Measurements from ENCODE around the gene SKOR2.

Gene SKOR2

DNA sequence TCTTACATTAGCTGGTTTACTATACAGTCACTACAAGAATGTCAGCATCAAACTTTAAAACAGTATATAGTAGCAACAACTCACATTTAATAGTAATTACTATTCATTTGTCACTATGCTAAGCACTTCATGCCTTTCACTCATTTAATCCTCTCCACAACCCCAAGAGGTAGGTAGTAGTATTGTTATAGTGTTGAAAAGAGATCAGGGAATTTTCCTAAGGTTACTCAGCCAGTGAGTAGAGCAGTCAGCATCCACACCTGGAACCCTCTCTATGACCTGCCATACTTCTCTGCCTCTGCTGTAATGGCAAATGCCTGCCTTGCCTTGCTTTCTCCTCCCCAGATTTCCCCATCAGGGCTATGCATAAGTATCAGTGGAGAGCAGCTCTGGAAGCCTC lies 24.8 kb downstream of the SKOR2 start:
- no peak for DNase-seq (ENCODE audit: extremely low read depth, insufficient read length)
- Histone ChIP-seq H3K27me3 (replicated peaks; ENCODE audit: control insufficient read depth, insufficient read depth, low read length) (no peaks in the 10 kb centered on the region), H3K36me3 (ENCODE audit: control insufficient read depth, insufficient read depth, low read length) (no peaks in the 10 kb centered on the region), H3K4me3 (replicated peaks; ENCODE audit: low read depth, low read length) (no peak overlapping the region)
- TF ChIP-seq, protein P1, sequence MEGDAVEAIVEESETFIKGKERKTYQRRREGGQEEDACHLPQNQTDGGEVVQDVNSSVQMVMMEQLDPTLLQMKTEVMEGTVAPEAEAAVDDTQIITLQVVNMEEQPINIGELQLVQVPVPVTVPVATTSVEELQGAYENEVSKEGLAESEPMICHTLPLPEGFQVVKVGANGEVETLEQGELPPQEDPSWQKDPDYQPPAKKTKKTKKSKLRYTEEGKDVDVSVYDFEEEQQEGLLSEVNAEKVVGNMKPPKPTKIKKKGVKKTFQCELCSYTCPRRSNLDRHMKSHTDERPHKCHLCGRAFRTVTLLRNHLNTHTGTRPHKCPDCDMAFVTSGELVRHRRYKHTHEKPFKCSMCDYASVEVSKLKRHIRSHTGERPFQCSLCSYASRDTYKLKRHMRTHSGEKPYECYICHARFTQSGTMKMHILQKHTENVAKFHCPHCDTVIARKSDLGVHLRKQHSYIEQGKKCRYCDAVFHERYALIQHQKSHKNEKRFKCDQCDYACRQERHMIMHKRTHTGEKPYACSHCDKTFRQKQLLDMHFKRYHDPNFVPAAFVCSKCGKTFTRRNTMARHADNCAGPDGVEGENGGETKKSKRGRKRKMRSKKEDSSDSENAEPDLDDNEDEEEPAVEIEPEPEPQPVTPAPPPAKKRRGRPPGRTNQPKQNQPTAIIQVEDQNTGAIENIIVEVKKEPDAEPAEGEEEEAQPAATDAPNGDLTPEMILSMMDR (IDR thresholded peaks at IDR 0.05; ENCODE audit: insufficient read depth, low read length, poor library complexity, severe bottlenecking) = no peak

DNA sequence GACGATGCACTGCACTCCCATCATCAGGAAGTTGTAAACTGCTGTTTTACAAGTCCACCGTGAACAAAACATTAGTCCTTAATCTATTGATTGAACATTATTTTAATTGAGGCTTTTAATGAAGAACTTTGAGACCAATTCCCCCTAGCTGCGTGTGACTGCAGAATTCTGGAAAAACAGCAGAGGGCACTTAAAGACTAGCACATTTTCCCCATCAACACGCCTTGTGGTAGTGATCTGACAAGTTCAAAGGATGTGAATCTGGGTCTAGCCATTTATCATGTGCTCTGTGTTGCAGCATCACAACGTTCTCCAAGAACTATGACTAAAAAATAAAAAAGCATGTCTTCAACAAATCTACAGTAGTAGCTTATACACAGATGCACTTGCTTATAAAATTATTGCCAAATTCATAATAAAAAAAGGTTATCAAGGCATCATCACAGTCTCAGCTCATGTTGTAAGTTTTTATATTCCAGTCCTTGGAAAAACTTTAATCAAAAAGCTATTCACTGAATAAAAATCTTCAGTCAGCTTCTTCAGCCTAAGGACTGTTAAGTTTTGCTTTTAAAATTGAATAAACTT lies 35.8 kb downstream of the SKOR2 start:
- Histone ChIP-seq H3K36me3 (ENCODE audit: control insufficient read depth, insufficient read depth, low read length) (no peaks in the 10 kb centered on the region), H3K4me3 (replicated peaks; ENCODE audit: low read depth, low read length) (no peak overlapping the region), H3K27me3 (replicated peaks; ENCODE audit: control insufficient read depth, insufficient read depth, low read length) (no peaks in the 10 kb centered on the region)
- TF ChIP-seq, protein P1 (IDR thresholded peaks at IDR 0.05; ENCODE audit: insufficient read depth, low read length, poor library complexity, severe bottlenecking) = peak; percentile 61
- DNase-seq (ENCODE audit: extremely low read depth, insufficient read length) = no peak

DNA sequence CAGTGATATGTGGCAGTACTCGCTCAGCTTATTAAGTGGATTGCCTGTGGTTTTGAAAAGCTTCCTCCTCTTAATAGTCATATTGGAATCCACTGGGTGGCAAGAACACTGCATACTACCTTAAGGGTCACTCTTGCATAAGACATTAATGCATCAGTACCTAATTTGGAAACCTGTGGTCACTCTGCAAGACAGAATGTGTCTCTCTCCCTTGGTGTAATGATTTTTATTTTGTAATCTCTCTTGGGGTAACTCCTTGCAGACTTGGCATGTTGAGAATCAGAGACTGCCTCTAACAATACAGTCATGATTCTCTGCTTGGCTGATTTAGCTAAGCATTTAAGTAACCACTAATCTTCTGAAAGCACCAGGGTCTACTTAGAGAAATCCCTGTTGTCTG lies 42.3 kb downstream of the SKOR2 start:
- Histone ChIP-seq H3K4me3 (replicated peaks; ENCODE audit: low read depth, low read length) (no peak overlapping the region), H3K27me3 (replicated peaks; ENCODE audit: control insufficient read depth, insufficient read depth, low read length) (no peaks in the 10 kb centered on the region), H3K36me3 (ENCODE audit: control insufficient read depth, insufficient read depth, low read length) (no peaks in the 10 kb centered on the region)
- TF ChIP-seq, protein P1 (IDR thresholded peaks at IDR 0.05; ENCODE audit: insufficient read depth, low read length, poor library complexity, severe bottlenecking) = no peak
- no peak for DNase-seq (ENCODE audit: extremely low read depth, insufficient read length)

DNA sequence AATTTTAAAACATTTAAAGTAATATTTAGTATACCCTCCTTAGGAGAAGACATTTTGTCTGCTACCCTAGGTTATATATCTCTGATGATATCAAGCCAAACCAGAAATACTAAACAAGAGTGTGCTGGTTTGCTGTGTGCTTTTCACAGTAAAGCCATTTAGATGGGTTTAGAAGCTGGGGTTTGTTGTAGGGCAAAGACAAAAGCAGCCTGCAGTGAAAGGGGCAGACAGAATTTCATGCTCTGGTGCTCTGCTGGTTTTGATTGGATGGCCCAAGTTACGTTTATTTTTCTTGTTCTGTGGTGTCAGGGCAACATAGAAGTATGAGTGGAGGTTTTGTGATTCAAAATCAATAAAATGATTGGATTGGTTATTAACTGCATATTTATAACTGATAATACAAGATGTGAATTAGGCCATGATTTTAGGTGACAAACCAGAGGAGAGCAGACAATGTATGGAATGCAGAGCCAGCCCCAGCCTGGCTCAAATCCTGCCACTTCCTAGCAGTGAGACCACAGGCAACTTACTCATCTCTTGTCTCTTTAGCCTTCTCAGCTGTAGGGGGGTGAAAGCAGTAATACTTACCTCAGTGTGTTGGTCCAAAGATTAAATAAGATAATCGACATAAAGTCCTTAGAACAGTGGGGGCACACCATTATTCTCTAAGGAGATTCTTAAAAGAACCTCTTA lies 44.4 kb downstream of the SKOR2 start:
- Histone ChIP-seq H3K27me3 (replicated peaks; ENCODE audit: control insufficient read depth, insufficient read depth, low read length) (no peaks in the 10 kb centered on the region), H3K4me3 (replicated peaks; ENCODE audit: low read depth, low read length) (no peak overlapping the region), H3K36me3 (ENCODE audit: control insufficient read depth, insufficient read depth, low read length) (no peaks in the 10 kb centered on the region)
- TF ChIP-seq, protein P1 (IDR thresholded peaks at IDR 0.05; ENCODE audit: insufficient read depth, low read length, poor library complexity, severe bottlenecking) = no peak
- no peak for DNase-seq (ENCODE audit: extremely low read depth, insufficient read length)

DNA sequence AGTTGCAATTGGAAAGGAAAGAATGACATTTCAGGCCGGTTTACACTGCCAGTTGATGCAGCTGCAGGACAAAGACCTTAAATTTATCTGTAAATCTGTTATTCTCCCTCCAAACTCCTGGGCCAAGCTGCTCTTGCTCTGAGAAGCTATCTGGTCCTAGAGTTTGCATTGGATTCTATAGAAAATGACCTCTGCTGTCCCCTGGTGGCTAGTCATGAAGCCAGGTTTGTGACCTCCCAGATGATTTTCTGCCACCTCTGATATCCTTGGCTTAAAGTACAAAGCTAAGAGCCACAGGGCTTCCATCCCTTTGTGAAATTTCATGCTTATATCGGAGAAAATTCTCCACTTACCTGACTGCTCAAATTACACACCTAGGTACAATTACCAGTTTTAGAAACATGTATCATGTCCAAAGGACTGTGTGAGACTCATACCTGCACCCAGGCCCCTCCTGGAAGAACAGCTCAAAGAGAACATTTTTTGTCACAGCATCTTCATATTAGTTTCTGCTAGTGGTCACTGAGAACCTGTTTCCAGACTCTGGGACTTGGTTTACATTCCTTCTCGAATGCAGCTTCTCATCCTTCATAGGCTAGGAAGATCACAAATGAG lies 46.4 kb downstream of the SKOR2 start:
- no peak overlapping the region for H3K4me3 ChIP-seq (replicated peaks; ENCODE audit: low read depth, low read length)
- TF ChIP-seq, protein P1 (IDR thresholded peaks at IDR 0.05; ENCODE audit: insufficient read depth, low read length, poor library complexity, severe bottlenecking) = peak; percentile 94
- no peaks in the 10 kb centered on the region for H3K36me3 ChIP-seq (ENCODE audit: control insufficient read depth, insufficient read depth, low read length)
- no peaks in the 10 kb centered on the region for H3K27me3 ChIP-seq (replicated peaks; ENCODE audit: control insufficient read depth, insufficient read depth, low read length)
- DNase-seq (ENCODE audit: extremely low read depth, insufficient read length) = no peak
